CD14-positive monocyte (primary cell): ENCODE measurements around the gene SLC7A10. TPM values are rescaled to one million over a fixed set of nuclear protein-coding genes. Genes with fewer than 3 reads are reported as not detected.

Experiments
- DNase-seq, 3 donors: peaks; one replicate each; pipeline ENCODE4 v3.0.0-alpha.2; 2011 to 2022
- H2AFZ ChIP-seq: 2 replicates; pipeline ENCODE4 v1.6.0; 2012; ENCODE audit warnings: mild to moderate bottlenecking, low read depth, low read length, inconsistent platforms; ENCODE audit not compliant: insufficient read depth, poor library complexity, severe bottlenecking
- H3K27ac ChIP-seq, 2 donors: 1 replicate in 1 of 2; 2 replicates in 1 of 2; pipeline ENCODE4 v1.5.1; 2012 to 2013; ENCODE audit warnings: low read length in 2 of 2, control low read depth in 1 of 2, inconsistent platforms in 1 of 2, low read depth in 1 of 2, mild to moderate bottlenecking in 1 of 2
- H3K27me3 ChIP-seq, 2 donors: one replicate each; pipeline versions ENCODE4 v1.6.0 to v1.6.1; 2011 to 2013; ENCODE audit warnings: low read length in 2 of 2; ENCODE audit not compliant: control insufficient read depth in 2 of 2, insufficient read depth in 2 of 2
- H3K36me3 ChIP-seq, 2 donors: replicated peaks in 1 of 2; 1 replicate in 1 of 2; 2 replicates in 1 of 2; pipeline versions ENCODE4 v1.5.1 to v1.6.1; 2012 to 2013; ENCODE audit warnings: low read length in 2 of 2, control low read depth in 1 of 2, inconsistent platforms in 1 of 2, mild to moderate bottlenecking in 1 of 2; ENCODE audit not compliant: insufficient read depth in 2 of 2, control insufficient read depth in 1 of 2
- H3K4me1 ChIP-seq, 2 donors: 1 replicate in 1 of 2; 2 replicates in 1 of 2; pipeline versions ENCODE4 v1.5.1 to v1.6.1; 2012 to 2013; ENCODE audit warnings: low read length in 2 of 2, control low read depth in 1 of 2, inconsistent platforms in 1 of 2, mild to moderate bottlenecking in 1 of 2, moderate library complexity in 1 of 2; ENCODE audit not compliant: insufficient read depth in 2 of 2, control insufficient read depth in 1 of 2
- H3K4me2 ChIP-seq: replicated peaks from 2 replicates; pipeline ENCODE3; 2012; ENCODE audit warnings: low read length, moderate library complexity, mild to moderate bottlenecking; ENCODE audit not compliant: poor library complexity, severe bottlenecking; ENCODE audit errors: extremely low read depth
- H3K4me3 ChIP-seq, 3 experiments: fragments of 200-600 bp in 1 of 3; sonication (generic) in 1 of 3; replicated peaks in 1 of 3; 1 replicate in 2 of 3; 2 replicates in 1 of 3; pipeline ENCODE4 v1.5.1; 2011 to 2013; ENCODE audit warnings: low read length in 3 of 3, mild to moderate bottlenecking in 3 of 3, control low read depth in 2 of 3, low read depth in 2 of 3, inconsistent platforms in 1 of 3, moderate library complexity in 1 of 3
- H3K79me2 ChIP-seq: 2 replicates; pipeline ENCODE4 v1.6.0; 2012; ENCODE audit warnings: mild to moderate bottlenecking, control low read depth, inconsistent platforms, low read length, moderate library complexity; ENCODE audit not compliant: insufficient read depth
- H3K9ac ChIP-seq: 2 replicates; pipeline ENCODE4 v1.6.0; 2017; ENCODE audit warnings: low read length, mild to moderate bottlenecking; ENCODE audit not compliant: insufficient read depth, poor library complexity, severe bottlenecking
- H3K9me3 ChIP-seq, 2 donors: replicated peaks in 1 of 2; 1 replicate in 1 of 2; 2 replicates in 1 of 2; pipeline versions ENCODE4 v1.5.1 to v1.6.1; 2012 to 2013; ENCODE audit warnings: low read length in 2 of 2, control low read depth in 1 of 2; ENCODE audit not compliant: control insufficient read depth in 1 of 2, insufficient read depth in 1 of 2
- H4K20me1 ChIP-seq: 2 replicates; pipeline ENCODE4 v1.6.0; 2012; ENCODE audit warnings: mild to moderate bottlenecking, low read length, control low read depth, moderate library complexity; ENCODE audit not compliant: insufficient read depth
- H3K27ac Mint-ChIP-seq, 7 donors: one replicate each; pipeline ENCODE4 v1.8.0; 2020; ENCODE audit warnings: mild to moderate bottlenecking in 7 of 7, mixed read lengths in 7 of 7, moderate library complexity in 6 of 7, inconsistent platforms in 2 of 7
- H3K27me3 Mint-ChIP-seq, 3 donors: one replicate each; pipeline ENCODE4 v1.8.0; 2021 to 2022; ENCODE audit warnings: low read depth in 3 of 3, mild to moderate bottlenecking in 3 of 3, mixed read lengths in 3 of 3, moderate library complexity in 3 of 3, inconsistent platforms in 1 of 3
- H3K36me3 Mint-ChIP-seq, 2 donors: one replicate each; pipeline ENCODE4 v1.8.0; 2020; ENCODE audit warnings: mixed read lengths in 2 of 2, inconsistent platforms in 1 of 2, mild to moderate bottlenecking in 1 of 2
- H3K4me1 Mint-ChIP-seq: one replicate; pipeline ENCODE4 v1.8.0; 2020; ENCODE audit warnings: mild to moderate bottlenecking, mixed read lengths
- H3K4me3 Mint-ChIP-seq, 2 donors: one replicate each; pipeline ENCODE4 v1.8.0; 2020; ENCODE audit warnings: mild to moderate bottlenecking in 2 of 2, mixed read lengths in 2 of 2, moderate library complexity in 1 of 2
- H3K9me3 Mint-ChIP-seq, 7 donors: one replicate each; pipeline ENCODE4 v1.8.0; 2020 to 2022; ENCODE audit warnings: mixed read lengths in 7 of 7, mild to moderate bottlenecking in 6 of 7, moderate library complexity in 6 of 7, inconsistent platforms in 2 of 7
- WGBS: methylation state at CpG from one replicate; pipeline ENCODE4 v1.1.5; 2013; ENCODE audit warnings: missing lambda C conversion rate; ENCODE audit not compliant: insufficient coverage; 5-methylcytosine and 5-hydroxymethylcytosine counted together
- intact Hi-C, 2 donors: fragments of 100-400 bp; cut with micrococcal nuclease; formaldehyde crosslinking; loops; one replicate each; pipeline versions ENCODE4 v1.15.0 to v1.15.1; 2023
- polyA plus RNA-seq, 3 donors: library from polyadenylated mRNA; depleted of rRNA in 1 of 3; unstranded in 2 of 3; stranded (reverse) in 1 of 3; fragments of 300-500 nt in 2 of 3; fragments of >200 nt in 1 of 3; fragmentation: Illumina TruSeq in 2 of 3; gene quantifications; 1 replicate in 2 of 3; 2 replicates in 1 of 3; pipeline ENCODE4 v1.2.3, GENCODE V29; 2012 to 2021
- TF ChIP-seq, protein P1 (sequence below): fragments of 200-600 bp; IDR thresholded peaks from one replicate; pipeline ENCODE4 v1.8.0; 2022; ENCODE audit warnings: antibody characterized with exemption, mild to moderate bottlenecking

The SLC7A10 gene
- polyA plus RNA-seq, 3 donors = 0.52 TPM; not detected in 2

DNA sequence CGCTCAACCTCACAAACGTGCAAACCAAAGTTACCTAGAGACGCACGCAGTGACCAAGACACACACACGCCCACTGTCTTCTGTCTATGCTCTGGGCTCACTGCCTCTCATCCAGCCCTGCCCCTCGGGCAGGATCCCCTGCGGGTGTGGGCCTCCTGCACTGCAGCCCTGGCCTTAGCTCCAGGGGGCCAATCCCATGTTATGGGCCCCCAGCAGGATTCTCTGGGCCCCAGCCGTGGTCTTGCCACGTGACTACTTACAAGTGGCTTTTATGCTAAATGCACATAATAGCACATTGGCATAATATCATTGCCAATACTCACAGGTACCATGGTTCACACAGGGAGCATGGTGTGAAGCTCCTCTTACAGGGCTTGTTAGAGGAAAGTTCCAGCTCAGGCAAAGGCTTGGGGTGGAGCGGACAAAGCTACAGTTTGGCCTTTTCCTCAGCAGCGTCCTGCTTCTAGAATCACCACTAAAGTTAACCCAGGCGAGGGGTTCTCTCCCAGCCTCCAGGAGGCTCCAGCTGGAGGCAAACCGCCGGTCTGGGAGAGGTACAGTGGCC lies 39.3 kb upstream of the SLC7A10 start:
- peaks cover 0 to 4% of the 10 kb centered on the region in 2 donors for H3K36me3 Mint-ChIP-seq
- H3K27ac ChIP-seq = no peak overlapping the region
- intact Hi-C loops = loop anchor here (5.0 kb wide), 2 partner anchors 32 to 37 kb away; partner anchors contain the start of gene CEBPA (in 1 of the 2)
- H3K9me3 Mint-ChIP-seq = no peaks in the 10 kb centered on the region
- peaks cover 86% of the 10 kb centered on the region for H3K4me1 Mint-ChIP-seq
- H3K4me1 ChIP-seq = peaks cover 77 to 89% of the 10 kb centered on the region in 2 donors
- H3K79me2 ChIP-seq = peaks cover 22% of the 10 kb centered on the region
- no peak overlapping the region for H3K4me3 ChIP-seq
- H3K27me3 Mint-ChIP-seq = peaks cover 0 to 4% (median 0%) of the 10 kb centered on the region in 3 donors
- DNase-seq = no peak
- H3K9ac ChIP-seq = no peak overlapping the region
- no peaks in the 10 kb centered on the region for H3K27me3 ChIP-seq
- TF ChIP-seq, protein P1, sequence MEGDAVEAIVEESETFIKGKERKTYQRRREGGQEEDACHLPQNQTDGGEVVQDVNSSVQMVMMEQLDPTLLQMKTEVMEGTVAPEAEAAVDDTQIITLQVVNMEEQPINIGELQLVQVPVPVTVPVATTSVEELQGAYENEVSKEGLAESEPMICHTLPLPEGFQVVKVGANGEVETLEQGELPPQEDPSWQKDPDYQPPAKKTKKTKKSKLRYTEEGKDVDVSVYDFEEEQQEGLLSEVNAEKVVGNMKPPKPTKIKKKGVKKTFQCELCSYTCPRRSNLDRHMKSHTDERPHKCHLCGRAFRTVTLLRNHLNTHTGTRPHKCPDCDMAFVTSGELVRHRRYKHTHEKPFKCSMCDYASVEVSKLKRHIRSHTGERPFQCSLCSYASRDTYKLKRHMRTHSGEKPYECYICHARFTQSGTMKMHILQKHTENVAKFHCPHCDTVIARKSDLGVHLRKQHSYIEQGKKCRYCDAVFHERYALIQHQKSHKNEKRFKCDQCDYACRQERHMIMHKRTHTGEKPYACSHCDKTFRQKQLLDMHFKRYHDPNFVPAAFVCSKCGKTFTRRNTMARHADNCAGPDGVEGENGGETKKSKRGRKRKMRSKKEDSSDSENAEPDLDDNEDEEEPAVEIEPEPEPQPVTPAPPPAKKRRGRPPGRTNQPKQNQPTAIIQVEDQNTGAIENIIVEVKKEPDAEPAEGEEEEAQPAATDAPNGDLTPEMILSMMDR = no peak
- H3K9me3 ChIP-seq = no peaks in the 10 kb centered on the region
- no peak overlapping the region for H2AFZ ChIP-seq
- H3K36me3 ChIP-seq = no peaks in the 10 kb centered on the region
- 82% methylated on average over 11 of the region's 14 CpGs for WGBS
- no peak overlapping the region for H3K4me2 ChIP-seq
- H3K4me3 Mint-ChIP-seq = no peak overlapping the region
- H4K20me1 ChIP-seq = no peaks in the 10 kb centered on the region
- H3K27ac Mint-ChIP-seq = no peak overlapping the region

DNA sequence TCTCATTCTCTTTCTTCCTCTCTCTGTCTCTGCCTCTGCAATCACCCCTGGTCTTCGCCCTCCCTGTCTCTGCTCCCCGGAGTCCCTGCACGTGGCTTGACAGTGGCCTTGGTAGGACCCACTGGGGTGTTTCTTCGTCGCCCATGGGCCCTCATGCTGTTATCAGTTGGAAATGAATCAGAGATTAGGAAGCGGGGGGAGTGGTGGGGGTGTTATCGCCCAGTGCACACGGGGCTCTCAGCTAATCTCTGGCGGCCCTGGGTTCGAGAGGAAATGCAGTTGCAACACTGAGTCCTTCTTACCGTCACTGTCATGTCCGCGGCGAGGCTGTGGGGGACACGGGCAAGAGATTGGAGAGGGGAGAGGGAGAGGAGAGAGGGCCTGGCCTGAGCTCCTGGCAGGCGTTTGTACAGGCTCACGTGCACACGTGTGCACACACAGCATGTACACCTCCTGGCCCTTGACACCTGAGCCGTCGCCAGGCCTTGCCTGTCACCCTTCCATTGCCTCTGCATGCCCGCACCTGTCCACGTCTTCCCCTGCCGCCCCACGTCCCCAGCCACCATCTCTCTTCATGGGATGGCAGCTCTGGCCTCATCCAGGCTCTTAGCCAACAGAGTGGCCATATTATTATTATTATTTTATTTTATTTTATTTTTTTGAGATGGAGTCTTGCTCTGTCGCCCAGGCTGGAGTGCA lies 37.8 kb upstream of the SLC7A10 start:
- TF ChIP-seq, protein P1 = no peak
- Histone ChIP-seq H3K9me3 (no peaks in the 10 kb centered on the region), H3K4me2 (no peak overlapping the region), H3K9ac (no peak overlapping the region), H3K27ac (no peak overlapping the region), H3K79me2 (peaks cover 14% of the 10 kb centered on the region), H2AFZ (peak overlapping the region; percentile 35), H3K27me3 (no peaks in the 10 kb centered on the region), H3K4me3 (no peak overlapping the region), H3K36me3 (no peaks in the 10 kb centered on the region), H3K4me1 (peaks cover 78 to 85% of the 10 kb centered on the region in 2 donors), H4K20me1 (no peaks in the 10 kb centered on the region)
- H3K27me3 Mint-ChIP-seq = peaks cover 0 to 4% (median 0%) of the 10 kb centered on the region in 3 donors
- H3K27ac Mint-ChIP-seq = no peak overlapping the region
- no peak for DNase-seq
- peaks cover 87% of the 10 kb centered on the region for H3K4me1 Mint-ChIP-seq
- intact Hi-C loops = loop anchor here (5.0 kb wide), 2 partner anchors 34 to 39 kb away; partner anchors contain the start of gene CEBPA (in 1 of the 2)
- peaks cover 0 to 4% of the 10 kb centered on the region in 2 donors for H3K36me3 Mint-ChIP-seq
- no peak overlapping the region for H3K4me3 Mint-ChIP-seq
- H3K9me3 Mint-ChIP-seq = no peaks in the 10 kb centered on the region
- WGBS = 8% methylated on average over 6 of the region's 25 CpGs
